Lower lobe of right lung (tissue), 2 donors: ENCODE data around the gene HMGN5. TPM values are rescaled to one million over a fixed set of nuclear protein-coding genes. Genes with fewer than 3 reads are reported as not detected.

Experiments used
- ATAC-seq, 2 donors: fragments of 200-7000 bp; cut with Tn5 transposase; one replicate each; pipeline ENCODE4 v1.9.1; 2020 to 2022; ENCODE audit warnings: mild to moderate bottlenecking in 2 of 2, moderate library complexity in 2 of 2
- DNase-seq: peaks from one replicate; pipeline ENCODE4 v3.0.0-alpha.2; 2020
- H3K27ac ChIP-seq: fragments of 200-600 bp; one replicate; pipeline ENCODE4 v1.8.0; 2022
- H3K27me3 ChIP-seq: fragments of 200-600 bp; one replicate; pipeline ENCODE4 v1.8.0; 2022; ENCODE audit warnings: low read depth
- H3K36me3 ChIP-seq: fragments of 200-600 bp; one replicate; pipeline ENCODE4 v1.8.0; 2022; ENCODE audit warnings: mild to moderate bottlenecking
- H3K4me1 ChIP-seq: fragments of 200-600 bp; one replicate; pipeline ENCODE4 v1.8.0; 2022
- H3K4me3 ChIP-seq: fragments of 200-600 bp; one replicate; pipeline ENCODE4 v1.8.0; 2022; ENCODE audit warnings: mild to moderate bottlenecking
- H3K9me3 ChIP-seq: fragments of 200-600 bp; one replicate; pipeline ENCODE4 v1.8.0; 2022
- intact Hi-C: fragments of 100-400 bp; cut with DNase I; formaldehyde crosslinking; loops from one replicate; pipeline ENCODE4 v1.11.0; 2022
- long read RNA-seq: library from polyadenylated mRNA; unstranded; transcript quantifications from one replicate; pipeline ENCODE4 v2.0.0, GENCODE V29; 2021
- total RNA-seq: library from RNA; stranded (reverse); fragmentation: NEBNext Ultra II Directional; extraction: Animal tissue kit (Norgen Biotek cat#: 25700); gene quantifications from one replicate; pipeline ENCODE4 v1.2.1, GENCODE V29; 2021
- TF ChIP-seq, protein P1 (sequence below): fragments of 200-600 bp; IDR thresholded peaks from one replicate; pipeline ENCODE4 v1.8.0; 2022; ENCODE audit warnings: antibody characterized with exemption, mild to moderate bottlenecking
- donor health status: DM: no; HTN: yes; CAD: no; lungs with severe emphysema.

The HMGN5 gene, protein sequence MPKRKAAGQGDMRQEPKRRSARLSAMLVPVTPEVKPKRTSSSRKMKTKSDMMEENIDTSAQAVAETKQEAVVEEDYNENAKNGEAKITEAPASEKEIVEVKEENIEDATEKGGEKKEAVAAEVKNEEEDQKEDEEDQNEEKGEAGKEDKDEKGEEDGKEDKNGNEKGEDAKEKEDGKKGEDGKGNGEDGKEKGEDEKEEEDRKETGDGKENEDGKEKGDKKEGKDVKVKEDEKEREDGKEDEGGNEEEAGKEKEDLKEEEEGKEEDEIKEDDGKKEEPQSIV
- total RNA-seq: 2.9 TPM
- long read RNA-seq, partial matches to known transcripts: 0 of 15 reads
- long read RNA-seq, other reads (novel, unspliced or antisense): 12 of 15 reads

- no peaks in the 10 kb centered on the region for H3K36me3 ChIP-seq
- peak; percentile 89 for DNase-seq
- intact Hi-C loops: no loop called here
- TF ChIP-seq, protein P1, sequence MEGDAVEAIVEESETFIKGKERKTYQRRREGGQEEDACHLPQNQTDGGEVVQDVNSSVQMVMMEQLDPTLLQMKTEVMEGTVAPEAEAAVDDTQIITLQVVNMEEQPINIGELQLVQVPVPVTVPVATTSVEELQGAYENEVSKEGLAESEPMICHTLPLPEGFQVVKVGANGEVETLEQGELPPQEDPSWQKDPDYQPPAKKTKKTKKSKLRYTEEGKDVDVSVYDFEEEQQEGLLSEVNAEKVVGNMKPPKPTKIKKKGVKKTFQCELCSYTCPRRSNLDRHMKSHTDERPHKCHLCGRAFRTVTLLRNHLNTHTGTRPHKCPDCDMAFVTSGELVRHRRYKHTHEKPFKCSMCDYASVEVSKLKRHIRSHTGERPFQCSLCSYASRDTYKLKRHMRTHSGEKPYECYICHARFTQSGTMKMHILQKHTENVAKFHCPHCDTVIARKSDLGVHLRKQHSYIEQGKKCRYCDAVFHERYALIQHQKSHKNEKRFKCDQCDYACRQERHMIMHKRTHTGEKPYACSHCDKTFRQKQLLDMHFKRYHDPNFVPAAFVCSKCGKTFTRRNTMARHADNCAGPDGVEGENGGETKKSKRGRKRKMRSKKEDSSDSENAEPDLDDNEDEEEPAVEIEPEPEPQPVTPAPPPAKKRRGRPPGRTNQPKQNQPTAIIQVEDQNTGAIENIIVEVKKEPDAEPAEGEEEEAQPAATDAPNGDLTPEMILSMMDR: no peak
- ATAC-seq: peak; percentile 99
- peak within 1 kb of the TSS; percentile 66 for H3K4me3 ChIP-seq
- no peaks in the 10 kb centered on the region for H3K4me1 ChIP-seq
- H3K27ac ChIP-seq: peak within 1 kb of the TSS; percentile 84
- no peaks in the 10 kb centered on the region for H3K27me3 ChIP-seq
- no peaks in the 10 kb centered on the region for H3K9me3 ChIP-seq
Observed at GRCh38 chrX:81201671-81202455, at the start of gene HMGN5, which contains the start of gene SH3BGRL. HMGN5 (minus strand) TSS chrX:81201913; CDS start chrX:81121549, 80,364 bp downstream. SH3BGRL (plus strand) TSS chrX:81202102; CDS start chrX:81202201, 99 bp downstream.

DNA sequence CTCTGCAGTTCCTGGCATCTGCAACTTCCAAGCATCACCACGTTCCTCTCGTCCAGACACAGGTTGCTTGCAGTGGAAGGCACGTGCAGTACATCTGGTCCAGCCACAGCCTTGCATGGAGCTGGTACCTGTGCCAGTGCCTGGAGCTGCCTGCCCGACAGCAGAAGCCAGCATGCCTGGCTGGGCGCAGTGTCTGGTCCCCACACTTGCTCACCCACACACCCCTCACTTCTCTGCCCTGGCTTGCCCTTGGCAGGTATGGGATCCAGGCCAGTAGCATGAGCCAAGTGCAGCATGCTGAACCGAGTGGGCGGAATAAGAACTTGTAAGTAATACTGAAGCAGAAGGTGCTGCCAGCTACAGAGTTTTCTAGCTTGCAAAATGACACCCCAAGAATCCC is 40.0 kb upstream of the HMGN5 start:
- no peaks in the 10 kb centered on the region for H3K27me3 ChIP-seq
- ATAC-seq (no peak), DNase-seq (no peak)
- TF ChIP-seq, protein P1: no peak
- H3K27ac ChIP-seq: no peak overlapping the region
- no peaks in the 10 kb centered on the region for H3K9me3 ChIP-seq
- intact Hi-C loops: no loop called here
- H3K4me3 ChIP-seq: no peak overlapping the region
- H3K4me1 ChIP-seq: no peaks in the 10 kb centered on the region
- no peaks in the 10 kb centered on the region for H3K36me3 ChIP-seq

GRCh38 chrX:81240701-81241331 is 39.1 kb upstream of the HMGN5 start:
- Histone ChIP-seq H3K27me3 (no peaks in the 10 kb centered on the region), H3K36me3 (no peaks in the 10 kb centered on the region), H3K4me3 (no peak overlapping the region), H3K4me1 (no peaks in the 10 kb centered on the region), H3K9me3 (no peaks in the 10 kb centered on the region), H3K27ac (no peak overlapping the region)
- TF ChIP-seq, protein P1: no peak
- ATAC-seq: no peak
- intact Hi-C loops: no loop called here
- no peak for DNase-seq

DNA sequence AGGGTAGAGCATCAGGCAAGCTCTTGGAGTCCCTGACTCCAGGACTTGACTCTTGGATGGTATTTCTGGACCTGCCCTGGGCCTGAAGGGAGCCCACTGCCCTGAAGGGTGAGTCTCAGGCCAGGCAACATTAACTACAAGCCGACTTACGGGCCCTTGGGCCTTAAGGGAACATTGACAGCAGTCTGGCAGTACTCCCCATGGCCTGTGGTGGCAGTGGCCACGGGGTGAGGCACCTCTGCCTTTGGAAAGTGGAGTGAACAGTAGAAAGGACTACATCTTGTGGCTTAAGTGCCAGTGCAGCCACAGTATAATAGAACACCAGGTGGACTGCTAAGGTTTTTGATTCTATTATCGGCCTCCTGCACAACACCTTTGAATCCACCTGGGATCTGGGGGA is 36.5 kb upstream of the HMGN5 start:
- no peaks in the 10 kb centered on the region for H3K4me1 ChIP-seq
- H3K36me3 ChIP-seq: no peaks in the 10 kb centered on the region
- no peak for DNase-seq
- H3K27me3 ChIP-seq: no peaks in the 10 kb centered on the region
- H3K4me3 ChIP-seq: no peak overlapping the region
- H3K9me3 ChIP-seq: no peaks in the 10 kb centered on the region
- TF ChIP-seq, protein P1: no peak
- ATAC-seq: no peak
- intact Hi-C loops: no loop called here
- no peak overlapping the region for H3K27ac ChIP-seq

GRCh38 chrX:81237516-81237915 is 35.8 kb upstream of the HMGN5 start:
- no peaks in the 10 kb centered on the region for H3K9me3 ChIP-seq
- no peaks in the 10 kb centered on the region for H3K36me3 ChIP-seq
- DNase-seq (no peak), ATAC-seq (no peak)
- no peak overlapping the region for H3K27ac ChIP-seq
- H3K4me1 ChIP-seq: no peaks in the 10 kb centered on the region
- no peak overlapping the region for H3K4me3 ChIP-seq
- intact Hi-C loops: no loop called here
- TF ChIP-seq, protein P1: no peak
- H3K27me3 ChIP-seq: no peaks in the 10 kb centered on the region
